ENCODE measurements around the gene ZMYM2.
"Not testable (repeated sequence)": the region's sequence is repeated elsewhere in the genome, so short reads cannot be mapped to it uniquely, and the experiment has no call there.

ZMYM2 gene

GRCh38 chr13:20024702-20025101, 66.2 kb downstream of the ZMYM2 start:
- FAIRE-seq (no peak), DNase-seq (ENCODE audit: insufficient read length) (no peak)
- TF ChIP-seq TAF1 (IDR thresholded peaks at IDR 0.05; ENCODE audit: borderline replicate concordance, low read depth, low read length) (no peak), POLR2AphosphoS5 (IDR thresholded peaks at IDR 0.05; ENCODE audit: low read depth, low read length) (no peak), POLR2A (IDR thresholded peaks at IDR 0.05; ENCODE audit: low read depth, low read length) (no peak)

- FAIRE-seq: no peak
- DNase-seq (ENCODE audit: insufficient read length): no peak
- no peak for TF ChIP-seq TAF1 (IDR thresholded peaks at IDR 0.05; ENCODE audit: borderline replicate concordance, low read depth, low read length)
- no peak for TF ChIP-seq POLR2AphosphoS5 (IDR thresholded peaks at IDR 0.05; ENCODE audit: low read depth, low read length)
- TF ChIP-seq POLR2A (IDR thresholded peaks at IDR 0.05; ENCODE audit: low read depth, low read length): no peak
Measured at GRCh38 chr13:20028953-20029352, 70.4 kb downstream of the ZMYM2 start.

- no peak for TF ChIP-seq POLR2AphosphoS5 (IDR thresholded peaks at IDR 0.05; ENCODE audit: low read depth, low read length)
- TF ChIP-seq TAF1 (IDR thresholded peaks at IDR 0.05; ENCODE audit: borderline replicate concordance, low read depth, low read length): no peak
- TF ChIP-seq POLR2A (IDR thresholded peaks at IDR 0.05; ENCODE audit: low read depth, low read length): no peak
- DNase-seq (ENCODE audit: insufficient read length) (no peak), FAIRE-seq (no peak)
Measured at GRCh38 chr13:20033486-20033885, 75.0 kb downstream of the ZMYM2 start.

- DNase-seq (ENCODE audit: insufficient read length) (no peak), FAIRE-seq (no peak)
- TF ChIP-seq TAF1 (IDR thresholded peaks at IDR 0.05; ENCODE audit: borderline replicate concordance, low read depth, low read length): no peak
- no peak for TF ChIP-seq POLR2A (IDR thresholded peaks at IDR 0.05; ENCODE audit: low read depth, low read length)
Measured at GRCh38 chr13:20035130-20035529, 76.6 kb downstream of the ZMYM2 start.

GRCh38 chr13:20037908-20038307, 79.4 kb downstream of the ZMYM2 start:
- DNase-seq (ENCODE audit: insufficient read length): no peak
- TF ChIP-seq POLR2AphosphoS5 (IDR thresholded peaks at IDR 0.05; ENCODE audit: low read depth, low read length) (no peak), POLR2A (IDR thresholded peaks at IDR 0.05; ENCODE audit: low read depth, low read length) (no peak), TAF1 (IDR thresholded peaks at IDR 0.05; ENCODE audit: borderline replicate concordance, low read depth, low read length) (no peak)
- no peak for FAIRE-seq

GRCh38 chr13:20042603-20043002, 84.1 kb downstream of the ZMYM2 start:
- not testable (repeated sequence) for DNase-seq (ENCODE audit: insufficient read length); FAIRE-seq

- no peak for FAIRE-seq
- TF ChIP-seq TAF1 (IDR thresholded peaks at IDR 0.05; ENCODE audit: borderline replicate concordance, low read depth, low read length) (no peak), POLR2AphosphoS5 (IDR thresholded peaks at IDR 0.05; ENCODE audit: low read depth, low read length) (no peak), POLR2A (IDR thresholded peaks at IDR 0.05; ENCODE audit: low read depth, low read length) (no peak)
- DNase-seq (ENCODE audit: insufficient read length): no peak
Measured at GRCh38 chr13:20043207-20043925, 84.8 kb downstream of the ZMYM2 start.

- FAIRE-seq: no peak
- TF ChIP-seq POLR2AphosphoS5 (IDR thresholded peaks at IDR 0.05; ENCODE audit: low read depth, low read length) (no peak), POLR2A (IDR thresholded peaks at IDR 0.05; ENCODE audit: low read depth, low read length) (no peak), TAF1 (IDR thresholded peaks at IDR 0.05; ENCODE audit: borderline replicate concordance, low read depth, low read length) (no peak)
- no peak for DNase-seq (ENCODE audit: insufficient read length)
Measured at GRCh38 chr13:20044086-20044485, 85.6 kb downstream of the ZMYM2 start.

GRCh38 chr13:20045950-20046548, 87.5 kb downstream of the ZMYM2 start:
- FAIRE-seq (no peak), DNase-seq (ENCODE audit: insufficient read length) (no peak)
- no peak for TF ChIP-seq POLR2A (IDR thresholded peaks at IDR 0.05; ENCODE audit: low read depth, low read length)

GRCh38 chr13:20049558-20050473, 91.3 kb downstream of the ZMYM2 start:
- DNase-seq (ENCODE audit: insufficient read length): no peak
- FAIRE-seq: no peak
- TF ChIP-seq TAF1 (IDR thresholded peaks at IDR 0.05; ENCODE audit: borderline replicate concordance, low read depth, low read length) (no peak), POLR2AphosphoS5 (IDR thresholded peaks at IDR 0.05; ENCODE audit: low read depth, low read length) (no peak), POLR2A (IDR thresholded peaks at IDR 0.05; ENCODE audit: low read depth, low read length) (no peak)

GRCh38 chr13:20051366-20051765, 92.8 kb downstream of the ZMYM2 start:
- FAIRE-seq: no peak
- TF ChIP-seq POLR2A (IDR thresholded peaks at IDR 0.05; ENCODE audit: low read depth, low read length): no peak
- no peak for TF ChIP-seq POLR2AphosphoS5 (IDR thresholded peaks at IDR 0.05; ENCODE audit: low read depth, low read length)
- TF ChIP-seq TAF1 (IDR thresholded peaks at IDR 0.05; ENCODE audit: borderline replicate concordance, low read depth, low read length): no peak
- DNase-seq (ENCODE audit: insufficient read length): no peak

- no peak for FAIRE-seq
Measured at GRCh38 chr13:20053016-20053415, 94.5 kb downstream of the ZMYM2 start.

More at GRCh38 chr13:20053016-20053415, 94.5 kb downstream of the ZMYM2 start:
- DNase-seq (ENCODE audit: insufficient read length): no peak
- TF ChIP-seq POLR2A (IDR thresholded peaks at IDR 0.05; ENCODE audit: low read depth, low read length): no peak
- TF ChIP-seq POLR2AphosphoS5 (IDR thresholded peaks at IDR 0.05; ENCODE audit: low read depth, low read length): no peak
- TF ChIP-seq TAF1 (IDR thresholded peaks at IDR 0.05; ENCODE audit: borderline replicate concordance, low read depth, low read length): no peak

Data from GM12892 (cell line).